Activated CD8-positive, alpha-beta T cell treated with anti-CD3 and anti-CD28 coated beads for 36 hours (primary cell): ENCODE data around the gene DYRK3. TPM values are rescaled to one million over a fixed set of nuclear protein-coding genes. Genes with fewer than 3 reads are reported as not detected.
"Not testable (repeated sequence)": the region's sequence is repeated elsewhere in the genome, so short reads cannot be mapped to it uniquely, and the experiment has no call there.

Source experiments
- ATAC-seq: fragments of 200-7000 bp; cut with Tn5 transposase; one replicate; pipeline ENCODE4 v1.10.0; 2021; ENCODE audit warnings: mild to moderate bottlenecking, moderate library complexity
- CTCF ChIA-PET: fragments of 350-600 bp; sonication (Branson Sonifier 250); formaldehyde crosslinking; loops from one replicate; lab custom pipeline; 2021; ENCODE audit warnings: antibody characterized with exemption; lab: Charles Lee
- POLR2A ChIA-PET: fragments of 350-600 bp; sonication (Branson Sonifier 250); formaldehyde crosslinking; loops from one replicate; lab custom pipeline; 2021; ENCODE audit warnings: antibody characterized with exemption; lab: Charles Lee
- DNase-seq: peaks from one replicate; pipeline ENCODE4 v3.0.0-alpha.2; 2020
- H3K27ac Mint-ChIP-seq: one replicate; pipeline ENCODE4 v1.8.0; 2021; ENCODE audit warnings: mild to moderate bottlenecking, mixed read lengths
- H3K27me3 Mint-ChIP-seq: one replicate; pipeline ENCODE4 v1.8.0; 2021; ENCODE audit warnings: mixed read lengths
- H3K36me3 Mint-ChIP-seq: one replicate; pipeline ENCODE4 v1.8.0; 2021; ENCODE audit warnings: low read depth, mixed read lengths
- H3K4me1 Mint-ChIP-seq: one replicate; pipeline ENCODE4 v1.8.0; 2021; ENCODE audit warnings: low read depth, mixed read lengths
- H3K4me3 Mint-ChIP-seq: one replicate; pipeline ENCODE4 v1.8.0; 2021; ENCODE audit warnings: mild to moderate bottlenecking, moderate library complexity, mixed read lengths
- H3K9me3 Mint-ChIP-seq: one replicate; pipeline ENCODE4 v1.8.0; 2021; ENCODE audit warnings: mixed read lengths
- intact Hi-C: fragments of 100-400 bp; cut with micrococcal nuclease; formaldehyde crosslinking; loops from one replicate; pipeline ENCODE4 v1.10.0; 2022
- total RNA-seq, 2 experiments: library from RNA; stranded (reverse); gene quantifications; one replicate each; pipeline ENCODE4 v1.2.3, GENCODE V29; 2021
- TF ChIP-seq, protein P1 (sequence below): fragments of 200-600 bp; IDR thresholded peaks from one replicate; pipeline ENCODE4 v1.8.0; 2022; ENCODE audit warnings: antibody characterized with exemption, mild to moderate bottlenecking

The DYRK3 gene
- total RNA-seq, 2 experiments from 2014 or later, result 4.7 to 4.9 TPM

GRCh38 chr1:206612129-206612876 lies 23.0 kb upstream of the DYRK3 start, which contains the start of gene EIF2D:
TSS of gene EIF2D (minus strand) at chr1:206612465. CDS start at chr1:206612342, 123 bp downstream.
- intact Hi-C loops, result no loop called here
- peak; percentile 96 for ATAC-seq
- POLR2A ChIA-PET, result interaction anchor here (0.6 to 2.4 kb wide), 11 partner anchors 8 to 54 kb away, joined by 3 to 12 read pairs (median 3); no protein-coding TSS in a partner anchor
- TF ChIP-seq, protein P1, sequence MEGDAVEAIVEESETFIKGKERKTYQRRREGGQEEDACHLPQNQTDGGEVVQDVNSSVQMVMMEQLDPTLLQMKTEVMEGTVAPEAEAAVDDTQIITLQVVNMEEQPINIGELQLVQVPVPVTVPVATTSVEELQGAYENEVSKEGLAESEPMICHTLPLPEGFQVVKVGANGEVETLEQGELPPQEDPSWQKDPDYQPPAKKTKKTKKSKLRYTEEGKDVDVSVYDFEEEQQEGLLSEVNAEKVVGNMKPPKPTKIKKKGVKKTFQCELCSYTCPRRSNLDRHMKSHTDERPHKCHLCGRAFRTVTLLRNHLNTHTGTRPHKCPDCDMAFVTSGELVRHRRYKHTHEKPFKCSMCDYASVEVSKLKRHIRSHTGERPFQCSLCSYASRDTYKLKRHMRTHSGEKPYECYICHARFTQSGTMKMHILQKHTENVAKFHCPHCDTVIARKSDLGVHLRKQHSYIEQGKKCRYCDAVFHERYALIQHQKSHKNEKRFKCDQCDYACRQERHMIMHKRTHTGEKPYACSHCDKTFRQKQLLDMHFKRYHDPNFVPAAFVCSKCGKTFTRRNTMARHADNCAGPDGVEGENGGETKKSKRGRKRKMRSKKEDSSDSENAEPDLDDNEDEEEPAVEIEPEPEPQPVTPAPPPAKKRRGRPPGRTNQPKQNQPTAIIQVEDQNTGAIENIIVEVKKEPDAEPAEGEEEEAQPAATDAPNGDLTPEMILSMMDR, result peak; percentile 89
- Mint-ChIP-seq H3K9me3 (no peaks in the 10 kb centered on the region), H3K27me3 (no peaks in the 10 kb centered on the region), H3K4me1 (peaks cover 39% of the 10 kb centered on the region), H3K27ac (peak within 1 kb of the TSS; percentile 92), H3K36me3 (peaks cover 37% of the 10 kb centered on the region), H3K4me3 (peak within 1 kb of the TSS; percentile 91)
- CTCF ChIA-PET, result interaction anchor here (0.7 to 7.1 kb wide), 29 partner anchors 9 to 162 kb away, joined by 3 to 66 read pairs (median 5); partner anchors contain the start of genes DYRK3 and RASSF5
- DNase-seq, result peak; percentile 95

- DNase-seq, H3K4me1 Mint-ChIP-seq, intact Hi-C loops, H3K9me3 Mint-ChIP-seq, H3K27ac Mint-ChIP-seq, ATAC-seq, H3K4me3 Mint-ChIP-seq, POLR2A ChIA-PET, H3K36me3 Mint-ChIP-seq, H3K27me3 Mint-ChIP-seq: not testable (repeated sequence)
- CTCF ChIA-PET, result interaction anchor here (1.2 to 7.2 kb wide), 4 partner anchors 9 to 184 kb away, joined by 3 to 193 read pairs (median 10); partner anchors contain the start of genes DYRK3 and EIF2D
These were observed 8.9 kb upstream of the DYRK3 start for GRCh38 chr1:206626396-206626795.

GRCh38 chr1:206628916-206629315 lies 6.4 kb upstream of the DYRK3 start:
- no peak for DNase-seq
- POLR2A ChIA-PET, result no interaction called here
- H3K4me3 Mint-ChIP-seq, result no peak overlapping the region
- intact Hi-C loops, result no loop called here
- TF ChIP-seq, protein P1, result no peak
- ATAC-seq, result no peak
- H3K4me1 Mint-ChIP-seq, result no peaks in the 10 kb centered on the region
- peaks cover 24% of the 10 kb centered on the region for H3K27me3 Mint-ChIP-seq
- CTCF ChIA-PET, result interaction anchor here (1.1 to 7.2 kb wide), 9 partner anchors 8 to 354 kb away, joined by 3 to 193 read pairs (median 7); partner anchors contain the start of gene EIF2D
- no peak overlapping the region for H3K27ac Mint-ChIP-seq
- H3K9me3 Mint-ChIP-seq, result no peaks in the 10 kb centered on the region
- H3K36me3 Mint-ChIP-seq, result no peaks in the 10 kb centered on the region

GRCh38 chr1:206631085-206631509 lies 4.2 kb upstream of the DYRK3 start:
- Mint-ChIP-seq H3K9me3 (no peaks in the 10 kb centered on the region), H3K27ac (no peak overlapping the region)
- intact Hi-C loops, result no loop called here

GRCh38 chr1:206633708-206634121 lies 1.6 kb upstream of the DYRK3 start:
- intact Hi-C loops, result loop anchor here (1.0 kb wide), 1 partner anchor 31 kb away; no protein-coding TSS in a partner anchor
- no peak overlapping the region for H3K27ac Mint-ChIP-seq
- peaks cover 25% of the 10 kb centered on the region for H3K4me1 Mint-ChIP-seq
- H3K36me3 Mint-ChIP-seq, result no peaks in the 10 kb centered on the region
- peaks cover 29% of the 10 kb centered on the region for H3K27me3 Mint-ChIP-seq
- H3K9me3 Mint-ChIP-seq, result no peaks in the 10 kb centered on the region
- ChIA-PET POLR2A (interaction anchor here (0.7 to 1.4 kb wide), 5 partner anchors 22 to 352 kb away, joined by 3 to 4 read pairs (median 3); no protein-coding TSS in a partner anchor), CTCF (interaction anchor here (0.7 to 9.2 kb wide), 21 partner anchors 12 to 349 kb away, joined by 3 to 340 read pairs (median 5); partner anchors contain the start of gene EIF2D)
- ATAC-seq (no peak), DNase-seq (no peak)
- no peak overlapping the region for H3K4me3 Mint-ChIP-seq
- TF ChIP-seq, protein P1, result no peak

More at GRCh38 chr1:206631085-206631509, 4.2 kb upstream of the DYRK3 start:
- DNase-seq, result peak; percentile 67
- CTCF ChIA-PET, result interaction anchor here (0.7 to 7.2 kb wide), 42 partner anchors 9 to 351 kb away, joined by 3 to 193 read pairs (median 4); partner anchors contain the start of genes EIF2D and RASSF5
- no peak for ATAC-seq
- Mint-ChIP-seq H3K27me3 (peaks cover 25% of the 10 kb centered on the region), H3K36me3 (no peaks in the 10 kb centered on the region), H3K4me1 (peaks cover 13% of the 10 kb centered on the region), H3K4me3 (no peak overlapping the region)
- TF ChIP-seq, protein P1, result peak; percentile 60
- POLR2A ChIA-PET, result interaction anchor here (1.3 kb wide), 1 partner anchor 32 kb away, joined by 3 read pairs; no protein-coding TSS in a partner anchor
